Activated T-helper 17 cell treated with anti-CD3 and anti-CD28 coated beads, Interleukin-2, amount 50 U/mL, for 72 hours (primary cell): Measurements from ENCODE around the gene ACD. TPM values are rescaled to one million over a fixed set of nuclear protein-coding genes. Genes with fewer than 3 reads are reported as not detected.
A peak's percentile ranks its signal among the peaks of the same experiment; 100 is the strongest.

ENCODE experiments used
- ATAC-seq: fragments of 150-1000 bp; cut with Tn5 transposase; replicated peaks from 2 replicates; pipeline ENCODE4 v1.10.0; 2021; ENCODE audit warnings: mild to moderate bottlenecking, moderate library complexity
- H3K27ac Mint-ChIP-seq: one replicate; pipeline ENCODE4 v1.8.0; 2022; ENCODE audit warnings: mixed read lengths
- H3K27me3 Mint-ChIP-seq: one replicate; pipeline ENCODE4 v1.8.0; 2022; ENCODE audit warnings: mixed read lengths
- H3K36me3 Mint-ChIP-seq: one replicate; pipeline ENCODE4 v1.8.0; 2022; ENCODE audit warnings: low read depth, mild to moderate bottlenecking, mixed read lengths
- H3K4me1 Mint-ChIP-seq: one replicate; pipeline ENCODE4 v1.8.0; 2022; ENCODE audit warnings: mixed read lengths
- H3K4me3 Mint-ChIP-seq: one replicate; pipeline ENCODE4 v1.8.0; 2022; ENCODE audit warnings: mild to moderate bottlenecking, mixed read lengths
- H3K9me3 Mint-ChIP-seq: one replicate; pipeline ENCODE4 v1.8.0; 2022; ENCODE audit warnings: mixed read lengths
- total RNA-seq, 2 donors: library from RNA; stranded (reverse); gene quantifications; one replicate each; pipeline ENCODE4 v1.2.3, GENCODE V29; 2022

The ACD gene
- total RNA-seq, 2 donors from 2014 or later: 37.5 to 63.4 TPM

DNA sequence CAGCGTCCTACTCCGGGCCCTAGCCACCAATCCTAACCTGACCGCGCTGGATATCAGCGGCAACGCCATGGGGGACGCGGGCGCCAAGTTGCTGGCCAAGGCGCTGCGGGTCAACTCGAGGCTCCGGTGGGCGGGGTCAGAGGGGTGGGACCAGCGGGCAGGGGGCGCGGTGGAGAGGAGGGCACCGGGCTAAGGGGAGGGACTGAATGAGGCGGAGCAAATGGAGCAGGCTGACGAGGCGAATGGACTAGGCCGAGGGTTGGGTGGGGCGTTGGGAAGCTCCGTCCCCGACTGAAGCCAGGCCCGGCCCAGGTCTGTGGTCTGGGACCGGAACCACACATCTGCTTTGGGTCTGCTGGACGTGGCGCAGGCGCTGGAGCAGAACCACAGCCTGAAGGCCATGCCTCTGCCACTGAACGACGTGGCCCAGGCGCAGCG lies 10.5 kb downstream of the ACD start:
- H3K9me3 Mint-ChIP-seq: no peaks in the 10 kb centered on the region
- ATAC-seq: no peak

GRCh38 chr16:67648764-67649407 lies 11.2 kb downstream of the ACD start:
- Mint-ChIP-seq H3K27ac (no peak overlapping the region), H3K9me3 (no peaks in the 10 kb centered on the region), H3K4me1 (peaks cover 8% of the 10 kb centered on the region), H3K27me3 (no peaks in the 10 kb centered on the region), H3K36me3 (peaks cover 51% of the 10 kb centered on the region), H3K4me3 (no peak overlapping the region)
- ATAC-seq: no peak

More for the DNA sequence above, 10.5 kb downstream of the ACD start:
- Mint-ChIP-seq H3K27ac (no peak overlapping the region), H3K4me1 (peaks cover 8% of the 10 kb centered on the region), H3K4me3 (no peak overlapping the region), H3K27me3 (no peaks in the 10 kb centered on the region), H3K36me3 (peaks cover 56% of the 10 kb centered on the region)

- Mint-ChIP-seq H3K36me3 (peaks cover 51% of the 10 kb centered on the region), H3K4me1 (peaks cover 8% of the 10 kb centered on the region), H3K9me3 (no peaks in the 10 kb centered on the region), H3K27me3 (no peaks in the 10 kb centered on the region), H3K4me3 (no peak overlapping the region), H3K27ac (no peak overlapping the region)
- ATAC-seq: no peak
These were observed 11.8 kb downstream of the ACD start for GRCh38 chr16:67648088-67648763.

DNA sequence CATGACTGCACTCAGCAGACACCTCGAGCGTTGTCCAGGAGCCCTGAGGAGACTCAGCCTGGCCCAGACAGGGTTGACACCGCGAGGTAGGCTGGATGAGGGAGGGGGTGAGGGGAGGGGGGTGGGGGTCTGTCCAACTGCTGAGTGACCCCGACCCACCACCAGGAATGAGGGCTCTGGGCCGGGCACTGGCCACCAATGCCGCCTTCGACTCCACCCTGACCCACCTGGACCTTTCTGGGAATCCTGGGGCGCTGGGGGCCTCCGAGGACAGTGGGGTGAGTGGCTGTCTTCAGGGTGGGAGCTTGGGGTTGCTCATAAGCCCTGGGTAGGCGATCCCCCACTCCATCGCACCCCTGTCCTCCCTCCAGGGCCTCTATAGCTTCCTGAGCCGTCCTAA lies 12.4 kb downstream of the ACD start:
- Mint-ChIP-seq H3K27me3 (no peaks in the 10 kb centered on the region), H3K36me3 (peaks cover 51% of the 10 kb centered on the region), H3K4me1 (peaks cover 8% of the 10 kb centered on the region), H3K4me3 (no peak overlapping the region), H3K27ac (no peak overlapping the region), H3K9me3 (no peaks in the 10 kb centered on the region)
- ATAC-seq: no peak

- H3K27me3 Mint-ChIP-seq: no peaks in the 10 kb centered on the region
- H3K36me3 Mint-ChIP-seq: peaks cover 48% of the 10 kb centered on the region
- H3K27ac Mint-ChIP-seq: peak overlapping the region; percentile 79
- H3K4me3 Mint-ChIP-seq: peak overlapping the region; percentile 75
- no peak for ATAC-seq
- no peaks in the 10 kb centered on the region for H3K9me3 Mint-ChIP-seq
- H3K4me1 Mint-ChIP-seq: peaks cover 8% of the 10 kb centered on the region
These were observed 12.9 kb downstream of the ACD start for GRCh38 chr16:67647111-67647651.

DNA sequence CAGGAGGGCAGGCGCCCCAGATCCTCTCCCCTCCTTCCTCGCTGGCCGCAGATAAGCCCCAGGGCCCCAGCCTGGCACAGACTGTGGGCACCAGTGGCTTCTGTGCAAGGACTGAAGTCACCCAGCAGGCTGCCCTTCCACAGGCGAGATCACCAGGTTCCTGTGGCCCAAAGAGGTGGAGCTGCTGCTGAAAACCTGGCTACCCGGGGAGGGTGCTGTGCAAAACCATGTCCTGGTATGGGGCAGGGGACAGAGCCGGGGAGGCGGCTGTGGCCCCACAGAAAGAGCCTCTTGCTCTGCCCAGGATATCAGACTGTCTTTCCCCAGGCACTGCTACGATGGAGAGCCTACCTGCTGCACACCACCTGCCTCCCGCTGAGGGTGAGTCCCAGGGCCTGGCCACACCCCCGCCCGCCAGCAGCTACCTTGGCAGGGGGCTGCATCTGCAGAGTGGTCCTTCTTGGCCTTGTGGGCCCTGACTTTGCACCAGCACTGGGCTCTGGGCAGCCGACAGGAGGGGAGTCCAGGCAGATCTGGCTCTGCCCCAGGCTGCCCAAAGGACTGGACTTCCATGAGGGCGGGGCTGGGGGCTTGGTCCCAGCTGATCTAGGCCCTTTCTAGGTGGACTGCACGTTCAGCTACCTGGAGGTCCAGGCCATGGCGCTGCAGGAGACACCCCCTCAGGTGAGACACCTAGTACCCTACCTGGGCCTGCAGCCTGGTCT lies 14.5 kb downstream of the ACD start:
- no peaks in the 10 kb centered on the region for H3K27me3 Mint-ChIP-seq
- H3K4me1 Mint-ChIP-seq: peaks cover 7% of the 10 kb centered on the region
- peak overlapping the region; percentile 75 for H3K4me3 Mint-ChIP-seq
- peaks cover 32% of the 10 kb centered on the region for H3K36me3 Mint-ChIP-seq
- H3K9me3 Mint-ChIP-seq: no peaks in the 10 kb centered on the region
- peak overlapping the region; percentile 76 for H3K27ac Mint-ChIP-seq
- ATAC-seq: peak; percentile 35

DNA sequence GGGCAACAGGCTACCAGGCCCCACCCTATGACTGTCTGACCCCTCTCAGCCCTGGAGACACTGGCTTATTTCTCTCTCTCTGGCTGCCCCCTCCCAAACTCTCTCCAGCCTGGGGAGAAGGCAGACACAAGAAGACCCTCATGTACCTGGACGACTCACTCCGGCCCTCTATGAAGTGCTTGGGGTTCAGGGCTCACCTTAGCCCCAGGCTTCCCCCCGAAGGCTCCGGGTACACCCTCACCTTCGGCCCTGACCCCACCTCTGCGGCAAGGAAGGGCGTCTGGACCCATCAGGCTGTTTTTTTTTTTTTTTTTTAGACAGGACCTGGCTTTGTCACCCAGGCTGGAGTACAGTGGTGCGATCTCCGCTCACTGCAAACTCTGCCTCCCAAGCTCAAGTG lies 16.0 kb downstream of the ACD start:
- H3K4me3 Mint-ChIP-seq: peak overlapping the region; percentile 75
- no peaks in the 10 kb centered on the region for H3K9me3 Mint-ChIP-seq
- no peaks in the 10 kb centered on the region for H3K4me1 Mint-ChIP-seq
- no peaks in the 10 kb centered on the region for H3K27me3 Mint-ChIP-seq
- peak overlapping the region; percentile 74 for H3K27ac Mint-ChIP-seq
- peaks cover 28% of the 10 kb centered on the region for H3K36me3 Mint-ChIP-seq
- ATAC-seq: no peak

DNA sequence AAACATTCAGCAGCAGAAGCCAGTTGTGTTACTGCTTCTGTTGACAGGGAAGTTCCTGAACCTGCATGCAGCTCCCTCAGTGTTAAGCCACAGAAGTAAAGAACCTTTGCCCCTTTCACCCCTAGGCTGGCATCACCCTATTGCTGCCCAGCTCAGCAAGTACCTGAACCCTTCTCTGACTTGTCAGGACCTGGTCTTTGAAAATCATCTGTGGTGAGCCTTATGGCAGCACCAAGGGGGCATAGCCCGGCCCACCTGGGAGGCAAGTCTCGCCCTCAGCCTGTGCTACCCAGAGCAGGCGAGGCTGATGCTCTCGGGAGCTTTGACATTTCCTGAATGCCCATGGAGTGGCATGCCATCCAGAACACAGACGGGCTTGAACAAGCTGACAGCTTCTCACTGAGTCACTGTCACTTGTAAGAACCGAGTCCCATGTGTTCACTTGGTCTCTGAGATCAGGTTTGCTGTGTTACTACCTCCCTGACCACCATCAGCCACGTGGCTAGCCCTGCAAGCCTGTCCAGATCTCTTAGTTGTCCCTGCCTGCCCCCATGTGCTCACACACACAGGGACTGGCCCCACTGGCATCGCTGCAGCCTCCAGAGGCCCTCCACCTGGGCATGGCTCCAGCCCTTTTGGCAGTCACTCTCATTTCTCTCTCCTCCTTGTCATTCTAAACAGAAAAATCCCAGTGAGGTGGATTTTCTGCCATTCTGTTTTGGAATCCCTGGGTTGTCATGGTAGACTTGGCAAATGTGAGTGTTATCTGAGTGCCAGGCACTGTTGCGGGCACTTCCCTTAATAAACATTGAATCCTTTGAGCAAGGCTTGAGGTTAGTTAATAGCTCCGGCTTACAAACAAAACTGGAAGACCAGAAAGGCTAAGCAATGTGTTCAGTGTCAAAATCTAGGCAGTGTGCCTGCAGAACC lies 18.0 kb downstream of the ACD start:
- no peak for ATAC-seq
- H3K27ac Mint-ChIP-seq: no peak overlapping the region
- peaks cover 37% of the 10 kb centered on the region for H3K36me3 Mint-ChIP-seq
- H3K9me3 Mint-ChIP-seq: no peaks in the 10 kb centered on the region
- no peak overlapping the region for H3K4me3 Mint-ChIP-seq
- no peaks in the 10 kb centered on the region for H3K4me1 Mint-ChIP-seq
- H3K27me3 Mint-ChIP-seq: no peaks in the 10 kb centered on the region

DNA sequence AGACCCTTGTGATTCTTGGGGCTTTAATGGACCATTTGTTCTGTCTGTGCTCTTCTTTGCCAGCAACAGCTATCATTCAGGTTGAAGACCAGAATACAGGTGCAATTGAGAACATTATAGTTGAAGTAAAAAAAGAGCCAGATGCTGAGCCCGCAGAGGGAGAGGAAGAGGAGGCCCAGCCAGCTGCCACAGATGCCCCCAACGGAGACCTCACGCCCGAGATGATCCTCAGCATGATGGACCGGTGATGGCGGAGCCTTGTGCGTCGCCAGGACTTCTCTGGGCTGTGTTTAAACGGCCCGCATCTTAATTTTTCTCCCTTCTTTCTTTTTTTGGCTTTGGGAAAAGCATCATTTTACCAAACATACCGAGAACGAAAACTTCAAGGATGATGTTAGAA lies 22.4 kb downstream of the ACD start:
- no peaks in the 10 kb centered on the region for H3K27me3 Mint-ChIP-seq
- no peak for ATAC-seq
- H3K4me3 Mint-ChIP-seq: no peak overlapping the region
- H3K4me1 Mint-ChIP-seq: no peaks in the 10 kb centered on the region
- H3K36me3 Mint-ChIP-seq: peaks cover 72% of the 10 kb centered on the region
- no peak overlapping the region for H3K27ac Mint-ChIP-seq
- H3K9me3 Mint-ChIP-seq: no peaks in the 10 kb centered on the region

DNA sequence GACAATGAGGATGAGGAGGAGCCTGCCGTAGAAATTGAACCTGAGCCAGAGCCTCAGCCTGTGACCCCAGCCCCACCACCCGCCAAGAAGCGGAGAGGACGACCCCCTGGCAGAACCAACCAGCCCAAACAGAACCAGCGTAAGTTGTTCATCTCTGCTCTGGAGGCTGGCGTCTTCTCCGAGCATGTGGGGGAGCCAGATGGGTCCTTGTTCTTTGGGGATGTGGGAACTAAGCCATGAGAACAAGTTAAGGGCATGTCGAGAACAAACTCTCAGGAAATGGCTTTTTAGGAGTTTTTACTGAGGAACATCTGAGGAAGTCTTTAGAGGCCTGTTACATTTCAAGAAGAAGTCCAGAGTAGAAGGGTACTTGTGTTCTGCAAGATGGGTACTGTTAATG lies 23.3 kb downstream of the ACD start:
- Mint-ChIP-seq H3K9me3 (no peaks in the 10 kb centered on the region), H3K4me3 (no peak overlapping the region), H3K27ac (no peak overlapping the region), H3K27me3 (no peaks in the 10 kb centered on the region), H3K36me3 (peaks cover 81% of the 10 kb centered on the region), H3K4me1 (no peaks in the 10 kb centered on the region)
- ATAC-seq: no peak

DNA sequence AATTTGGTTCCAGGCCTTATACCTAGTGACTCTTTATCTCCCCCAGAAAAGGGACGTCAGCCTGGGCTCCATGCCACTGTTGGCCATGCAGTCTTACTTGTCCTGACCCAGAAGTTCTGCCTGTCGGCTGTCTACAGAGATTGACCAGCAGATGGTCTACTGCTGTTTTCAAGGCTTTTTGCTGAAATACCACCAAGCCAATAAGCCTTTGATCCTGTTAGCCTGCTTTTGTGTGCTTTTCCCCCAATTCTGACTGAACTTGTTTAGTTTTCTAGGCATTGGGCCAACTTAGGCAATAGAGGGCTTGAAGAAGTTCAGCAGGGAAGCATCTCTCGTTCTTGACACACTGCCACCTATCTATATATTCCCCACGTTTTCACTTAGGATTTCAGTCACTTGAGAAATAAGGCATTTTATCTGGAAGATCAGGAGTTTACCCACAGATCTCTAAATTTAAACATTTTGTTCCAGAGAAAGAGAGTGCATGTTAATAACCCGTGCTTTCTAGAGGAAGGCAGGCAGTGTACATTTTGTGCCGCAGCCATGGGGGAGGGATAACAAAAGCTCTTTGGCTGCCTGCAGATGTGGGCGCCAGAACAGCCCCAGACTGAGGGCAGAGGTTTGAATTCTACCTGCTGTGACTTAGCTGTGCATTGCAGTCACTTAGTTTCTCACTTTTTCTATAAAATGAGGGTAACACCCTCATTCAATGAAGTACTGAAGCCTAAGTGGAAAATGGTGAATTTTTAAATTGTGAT lies 27.5 kb downstream of the ACD start:
- H3K27me3 Mint-ChIP-seq: no peaks in the 10 kb centered on the region
- peaks cover 98% of the 10 kb centered on the region for H3K36me3 Mint-ChIP-seq
- H3K9me3 Mint-ChIP-seq: no peaks in the 10 kb centered on the region
- H3K4me3 Mint-ChIP-seq: no peak overlapping the region
- ATAC-seq: no peak
- H3K27ac Mint-ChIP-seq: peak overlapping the region; percentile 48
- H3K4me1 Mint-ChIP-seq: no peaks in the 10 kb centered on the region

GRCh38 chr16:67628216-67628615 lies 31.8 kb downstream of the ACD start:
- Mint-ChIP-seq H3K27ac (no peak overlapping the region), H3K9me3 (no peaks in the 10 kb centered on the region), H3K36me3 (peaks cover 95% of the 10 kb centered on the region), H3K4me3 (no peak overlapping the region), H3K27me3 (no peaks in the 10 kb centered on the region), H3K4me1 (no peaks in the 10 kb centered on the region)
- no peak for ATAC-seq

GRCh38 chr16:67613808-67614207 lies 46.3 kb downstream of the ACD start:
- ATAC-seq: peak; percentile 42
- Mint-ChIP-seq H3K4me3 (no peak overlapping the region), H3K27me3 (no peaks in the 10 kb centered on the region), H3K9me3 (no peaks in the 10 kb centered on the region), H3K36me3 (peaks cover 83% of the 10 kb centered on the region), H3K27ac (no peak overlapping the region), H3K4me1 (no peaks in the 10 kb centered on the region)
